DMS153 (cell line): ENCODE data around the gene ZNF727.
"Not testable (repeated sequence)": the region's sequence is repeated elsewhere in the genome, so short reads cannot be mapped to it uniquely, and the experiment has no call there.

Experiments used
- DNase-seq: peaks from one replicate; lab custom pipeline; 2025; lab: John Stamatoyannopoulos, UW

ZNF727 gene

GRCh38 chr7:64045301-64046040, at the start of gene ZNF727:
ZNF727 (plus strand) TSS chr7:64045434; CDS start chr7:64045622, 188 bp downstream.
- no peak for DNase-seq

GRCh38 chr7:63998549-63998948, 46.7 kb upstream of the ZNF727 start, which contains the start of gene ZNF722:
ZNF722 (plus strand) TSS chr7:63998849; CDS start chr7:63998962, 113 bp downstream.
- no peak for DNase-seq

- not testable (repeated sequence) for DNase-seq
Observed at GRCh38 chr7:64015496-64015895, 29.7 kb upstream of the ZNF727 start.

GRCh38 chr7:64035388-64035787, 9.8 kb upstream of the ZNF727 start:
- DNase-seq: no peak

GRCh38 chr7:64037095-64037494, 8.1 kb upstream of the ZNF727 start:
- DNase-seq: no peak

GRCh38 chr7:64046041-64046389, 781 bp downstream of the ZNF727 start:
- DNase-seq: no peak

GRCh38 chr7:64077837-64078698, 32.8 kb downstream of the ZNF727 start:
- DNase-seq: not testable (repeated sequence)

GRCh38 chr7:64078699-64078994, 33.4 kb downstream of the ZNF727 start:
- no peak for DNase-seq

- DNase-seq: no peak
Observed at GRCh38 chr7:64087501-64087900, 42.3 kb downstream of the ZNF727 start.

GRCh38 chr7:64088863-64089262, 43.6 kb downstream of the ZNF727 start:
- DNase-seq: not testable (repeated sequence)
